Measurements from ENCODE around the gene CACNG6. TPM values are rescaled to one million over a fixed set of nuclear protein-coding genes. Genes with fewer than 3 reads are reported as not detected.

Gene CACNG6
- total RNA-seq, 1 experiment from 2014 or later = 0.43 TPM

DNA sequence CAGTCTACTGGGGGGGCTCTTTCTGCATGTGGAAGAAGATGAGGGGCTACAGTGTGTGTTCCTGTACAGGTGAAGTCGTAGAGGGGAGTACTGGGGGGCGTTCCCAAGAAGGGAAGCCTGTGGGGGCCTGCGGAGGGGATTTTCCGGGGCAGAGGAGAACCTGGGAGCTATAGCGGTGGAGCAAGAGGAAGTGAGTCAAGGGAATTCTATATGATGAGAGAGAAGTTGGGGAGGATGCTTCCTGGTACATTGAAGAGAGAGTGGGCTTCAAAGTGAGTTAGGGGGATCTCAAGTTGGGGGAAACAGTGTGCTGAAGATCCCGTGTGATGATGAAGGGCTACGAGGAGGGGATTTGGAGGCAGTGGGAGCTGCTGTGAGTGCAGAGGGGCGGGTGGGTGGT, 30.6 kb upstream of the CACNG6 start:
- Histone ChIP-seq H3K4me3 (no peak overlapping the region), H3K36me3 (no peaks in the 10 kb centered on the region; the same call in 1 of the 2 replicates), H3K9me3 (no peaks in the 10 kb centered on the region), H3K27me3 (peaks cover 18% of the 10 kb centered on the region)
- DNase-seq = no peak

DNA sequence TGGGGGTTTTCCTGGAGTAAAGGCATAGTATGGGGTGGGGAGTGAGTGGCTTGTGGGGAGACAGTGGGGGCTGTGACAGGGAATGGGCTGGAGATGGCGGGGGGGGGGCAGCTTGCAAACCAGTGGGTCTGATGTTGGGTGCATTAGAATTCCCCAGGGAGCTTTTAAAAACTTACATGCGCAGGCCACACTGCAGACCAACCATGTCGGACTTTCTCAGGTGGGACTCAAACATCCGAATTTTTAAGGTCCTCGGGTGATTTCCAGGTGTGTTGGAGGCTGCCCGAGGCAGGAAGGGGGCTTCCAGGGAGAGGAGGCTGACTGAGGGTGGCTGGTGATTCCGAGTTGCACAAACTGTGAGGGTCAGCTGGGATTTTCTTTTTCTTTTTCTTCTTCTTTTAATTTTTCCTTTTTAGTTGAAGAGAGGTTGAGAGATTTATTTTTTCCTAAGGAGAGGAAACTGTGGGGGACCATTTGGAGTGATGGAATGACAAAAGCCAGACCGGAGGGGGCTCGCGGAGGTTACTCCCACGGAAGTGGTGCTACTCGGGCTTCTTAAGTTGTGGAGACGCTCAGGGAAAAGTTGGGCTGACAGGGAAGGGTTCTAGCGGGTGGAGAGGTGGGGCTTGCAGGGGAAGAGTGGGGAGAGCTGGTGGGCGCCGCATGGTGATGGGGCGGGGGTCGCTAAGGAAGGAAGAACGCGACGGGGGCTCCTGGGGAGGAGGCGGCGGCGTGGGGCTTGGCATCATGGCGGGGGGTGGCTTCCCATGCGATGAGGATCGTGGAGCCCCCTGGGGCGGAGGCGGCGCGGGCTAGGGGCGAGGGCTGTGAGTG, 29.7 kb upstream of the CACNG6 start:
- Histone ChIP-seq H3K27me3 (peaks cover 18% of the 10 kb centered on the region), H3K36me3 (no peaks in the 10 kb centered on the region; the same call in 1 of the 2 replicates), H3K4me3 (peak overlapping the region; percentile 63), H3K9me3 (no peaks in the 10 kb centered on the region)
- peak; percentile 54 for DNase-seq

DNA sequence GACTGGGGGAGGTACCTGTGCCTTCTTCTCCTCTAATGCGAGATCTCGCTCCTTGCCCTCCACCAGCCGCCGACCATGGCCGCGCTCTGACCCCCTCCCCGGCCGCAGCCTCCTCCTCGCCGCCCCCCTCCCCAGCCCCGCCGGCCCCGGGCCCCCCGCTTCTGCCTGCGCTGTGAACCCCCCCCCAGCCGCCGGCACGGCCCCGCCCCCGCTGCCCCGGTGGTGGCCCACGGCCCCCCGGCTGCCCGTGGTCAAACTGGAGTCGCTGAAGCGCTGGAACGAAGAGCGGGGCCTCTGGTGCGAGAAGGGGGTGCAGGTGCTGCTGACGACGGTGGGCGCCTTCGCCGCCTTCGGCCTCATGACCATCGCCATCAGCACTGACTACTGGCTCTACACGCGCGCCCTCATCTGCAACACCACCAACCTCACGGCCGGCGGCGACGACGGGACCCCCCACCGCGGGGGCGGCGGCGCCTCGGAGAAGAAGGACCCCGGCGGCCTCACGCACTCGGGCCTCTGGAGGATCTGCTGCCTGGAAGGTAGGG, 28.5 kb upstream of the CACNG6 start, which contains the start of gene CACNG8:
Gene CACNG8 (plus strand): TSS at position 51 of the 545 bp plus-strand sequence.
- H3K36me3 ChIP-seq = no peaks in the 10 kb centered on the region; the same call in 1 of the 2 replicates
- H3K9me3 ChIP-seq = no peaks in the 10 kb centered on the region
- no peak for DNase-seq
- H3K27me3 ChIP-seq = peaks cover 7% of the 10 kb centered on the region
- H3K4me3 ChIP-seq = peak within 1 kb of the TSS; percentile 63

DNA sequence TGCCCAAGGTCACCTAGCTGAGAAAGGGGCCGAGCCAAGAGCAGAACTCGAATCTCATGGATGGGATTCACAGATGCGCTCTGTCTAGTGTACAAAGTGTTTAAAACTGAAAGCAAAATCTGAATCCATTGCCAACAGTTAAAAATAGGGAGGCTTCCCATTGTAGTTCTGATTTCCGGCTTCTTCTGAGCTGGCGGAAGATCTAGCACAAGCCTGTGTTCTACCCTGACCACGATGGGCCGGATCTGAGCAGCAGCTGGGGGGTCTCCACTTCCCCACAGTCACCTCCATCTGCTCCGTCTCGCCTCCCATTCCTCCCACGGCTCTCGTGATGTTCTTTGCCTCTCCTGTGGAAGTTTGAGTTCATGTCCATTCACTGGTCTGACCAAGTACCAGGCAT, 26.3 kb upstream of the CACNG6 start:
- Histone ChIP-seq H3K27me3 (no peaks in the 10 kb centered on the region; the same call in 1 of the 2 replicates), H3K9me3 (no peaks in the 10 kb centered on the region), H3K36me3 (no peaks in the 10 kb centered on the region; the same call in 1 of the 2 replicates), H3K4me3 (peak overlapping the region; percentile 23)
- no peak for DNase-seq

DNA sequence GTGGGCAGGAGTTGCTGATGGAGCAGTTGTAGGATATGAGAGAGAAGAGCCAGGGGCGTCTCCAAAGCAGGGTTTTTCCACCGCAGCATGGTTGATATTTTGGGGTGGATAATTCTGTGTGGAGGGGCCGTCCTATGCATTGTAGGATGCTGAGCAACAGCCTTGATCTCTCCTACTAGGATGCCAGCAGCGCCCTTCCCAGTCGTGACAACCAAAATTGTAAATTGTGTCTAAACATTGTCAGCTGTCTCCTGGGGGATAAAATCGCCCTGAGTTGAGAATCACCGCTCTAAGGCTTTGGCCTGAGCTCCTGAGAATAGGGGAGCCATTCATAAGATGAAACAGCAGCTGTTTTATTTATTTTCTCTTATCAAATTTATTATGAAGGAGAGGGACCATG, 24.5 kb upstream of the CACNG6 start:
- H3K27me3 ChIP-seq = no peaks in the 10 kb centered on the region; the same call in 1 of the 2 replicates
- H3K36me3 ChIP-seq = no peaks in the 10 kb centered on the region; the same call in 1 of the 2 replicates
- H3K9me3 ChIP-seq = no peaks in the 10 kb centered on the region
- no peak overlapping the region for H3K4me3 ChIP-seq
- DNase-seq = no peak

DNA sequence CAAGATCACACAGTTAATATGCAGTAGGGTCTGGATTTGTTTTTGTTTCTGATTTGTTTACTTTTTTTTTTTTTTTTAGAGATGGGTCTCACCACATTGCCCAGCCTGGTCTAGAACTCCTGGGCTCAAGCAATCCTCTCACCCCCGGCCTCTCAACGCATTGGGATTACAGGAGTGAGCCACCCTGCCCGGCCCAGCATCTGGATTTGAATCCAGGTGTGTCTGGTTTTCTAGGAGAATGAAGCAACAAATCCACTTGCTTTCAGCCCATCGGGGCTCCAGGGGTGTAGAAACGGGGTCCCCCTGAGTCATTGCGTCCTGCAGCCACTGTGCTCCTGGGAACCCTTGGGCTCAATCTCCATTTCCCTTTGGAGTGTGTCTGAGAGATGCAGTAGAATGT, 22.1 kb upstream of the CACNG6 start:
- H3K4me3 ChIP-seq = no peak overlapping the region
- H3K36me3 ChIP-seq = no peaks in the 10 kb centered on the region; the same call in 1 of the 2 replicates
- no peaks in the 10 kb centered on the region for H3K9me3 ChIP-seq
- no peaks in the 10 kb centered on the region for H3K27me3 ChIP-seq
- no peak for DNase-seq

DNA sequence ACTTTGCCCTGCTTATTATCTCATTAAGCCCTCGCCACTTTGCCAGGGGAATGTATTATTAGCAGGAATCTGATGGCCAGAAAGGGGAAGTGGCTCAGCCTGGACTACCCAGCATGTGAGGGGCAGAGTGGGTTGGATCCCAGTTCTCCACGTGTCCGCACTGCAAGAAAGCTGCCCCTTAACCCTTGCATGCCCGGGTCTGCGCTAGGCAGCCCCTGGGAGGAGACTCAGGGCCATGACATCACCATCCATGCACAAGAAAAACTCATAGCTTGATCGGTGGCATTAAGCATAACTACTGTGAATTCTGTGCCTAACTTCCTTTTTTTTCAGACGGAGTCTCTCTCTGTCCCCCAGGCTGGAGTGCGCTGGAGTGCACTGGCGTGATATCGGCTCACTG, 19.8 kb upstream of the CACNG6 start:
- no peaks in the 10 kb centered on the region for H3K36me3 ChIP-seq
- H3K27me3 ChIP-seq = no peaks in the 10 kb centered on the region
- no peaks in the 10 kb centered on the region for H3K9me3 ChIP-seq
- DNase-seq = no peak
- no peak overlapping the region for H3K4me3 ChIP-seq

DNA sequence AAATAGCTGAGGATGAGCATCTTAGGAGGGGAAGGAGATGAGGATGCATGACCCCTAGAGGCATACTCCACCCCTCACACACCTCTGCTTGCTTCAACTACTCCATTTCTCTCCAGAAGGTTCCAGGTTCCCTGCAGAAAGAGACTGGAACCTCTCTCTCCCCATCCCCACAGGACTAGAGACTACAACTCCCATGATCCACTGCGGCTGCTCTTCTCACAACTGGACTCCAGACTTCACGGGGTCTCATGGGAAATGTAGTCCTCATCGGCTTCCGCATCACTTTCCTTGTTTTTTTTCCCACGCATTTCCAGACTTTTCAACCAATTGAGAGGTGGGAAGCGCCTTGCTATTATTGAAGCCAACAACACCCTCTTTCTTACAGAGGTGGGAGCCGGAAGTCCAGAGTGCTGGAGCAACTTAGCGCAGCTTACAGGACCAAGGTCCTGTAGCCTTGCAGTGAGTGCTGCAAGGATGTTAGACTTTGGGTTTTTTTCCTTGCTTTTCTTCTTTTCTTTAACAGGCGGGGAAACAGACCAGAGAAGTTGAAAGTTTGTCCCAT, 13.9 kb upstream of the CACNG6 start:
- DNase-seq = peak; percentile 81
- Histone ChIP-seq H3K4me3 (no peak overlapping the region; the same call in 1 of the 2 replicates), H3K36me3 (no peaks in the 10 kb centered on the region), H3K9me3 (no peaks in the 10 kb centered on the region), H3K27me3 (no peaks in the 10 kb centered on the region; the same call in 1 of the 2 replicates)

DNA sequence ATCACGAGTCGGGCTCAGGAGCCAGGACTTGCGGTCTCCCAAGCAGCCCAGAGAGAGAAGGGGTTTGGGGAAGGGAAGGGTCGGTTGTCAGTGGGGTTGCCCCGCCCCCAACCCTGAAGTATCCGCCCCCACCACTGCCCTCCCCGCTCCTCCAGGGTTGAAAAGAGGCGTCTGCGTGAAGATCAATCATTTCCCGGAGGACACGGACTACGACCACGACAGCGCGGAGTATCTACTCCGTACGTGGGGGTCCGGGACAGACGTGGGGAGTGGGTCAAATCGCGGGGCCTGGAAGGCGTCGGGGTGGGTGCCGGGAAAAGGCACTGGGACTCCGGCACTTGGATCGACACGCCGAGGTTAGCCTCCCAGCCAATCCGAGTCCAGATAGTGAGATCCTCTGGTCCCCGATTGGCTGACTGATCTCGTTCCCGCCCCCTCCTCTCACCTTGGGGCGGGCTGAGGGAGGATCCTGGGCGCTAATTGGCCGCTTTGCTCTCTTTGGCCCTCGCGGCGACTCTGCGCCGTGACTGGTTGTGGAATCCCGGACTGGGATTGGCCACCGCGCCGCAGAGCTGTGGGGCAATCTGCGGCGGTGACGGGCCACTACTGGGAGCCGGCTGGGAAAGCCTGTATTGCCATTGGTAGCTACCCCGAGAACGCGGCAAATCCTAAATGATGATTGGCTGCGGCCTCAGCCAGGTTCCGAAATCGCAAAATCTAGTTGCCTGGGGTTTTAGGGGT, 13.3 kb upstream of the CACNG6 start:
- DNase-seq = peak; percentile 83
- no peaks in the 10 kb centered on the region for H3K9me3 ChIP-seq
- H3K27me3 ChIP-seq = no peaks in the 10 kb centered on the region; the same call in 1 of the 2 replicates
- H3K36me3 ChIP-seq = no peaks in the 10 kb centered on the region
- peak overlapping the region; percentile 7 for H3K4me3 ChIP-seq

DNA sequence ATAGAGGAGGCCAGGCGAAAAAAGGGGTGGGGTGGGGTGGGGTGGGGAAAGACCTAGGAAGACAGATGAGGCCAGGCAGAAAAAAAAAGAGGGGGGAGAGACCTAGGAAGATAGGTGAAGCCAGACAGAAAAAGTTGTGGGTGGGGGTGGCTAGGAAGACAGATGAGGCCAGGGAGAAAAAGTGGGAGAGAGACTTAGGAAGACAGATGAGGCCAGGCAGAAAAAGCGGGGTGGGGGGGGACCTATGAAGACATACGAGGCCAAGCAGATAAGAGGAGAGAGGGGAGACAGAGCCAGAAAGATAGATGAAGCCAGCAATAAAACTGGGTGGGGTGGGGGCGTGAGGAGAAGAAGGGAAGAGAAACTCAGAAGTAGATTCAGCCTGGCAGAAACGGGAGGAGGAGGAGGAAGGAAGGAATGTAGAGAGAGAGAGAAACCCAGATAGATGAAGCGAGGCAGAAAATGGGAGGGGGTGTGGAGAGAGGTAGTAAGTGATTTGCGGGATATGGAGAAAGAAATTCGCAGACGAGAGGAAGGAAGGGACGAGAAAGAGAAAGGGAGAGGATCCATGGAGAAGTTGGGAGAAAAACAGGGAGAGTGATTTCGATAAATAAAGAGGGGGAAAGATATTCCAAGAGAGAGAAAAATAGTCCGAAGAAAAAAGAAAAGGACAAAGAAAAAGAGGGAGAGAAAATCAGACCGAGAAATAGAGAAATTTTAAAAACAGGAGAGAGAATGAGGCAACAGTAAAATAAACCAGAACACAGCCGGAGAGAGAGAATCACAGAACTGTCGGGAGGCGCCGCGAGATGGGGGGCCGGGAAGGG, 12.2 kb upstream of the CACNG6 start:
- Histone ChIP-seq H3K9me3 (no peaks in the 10 kb centered on the region), H3K4me3 (peak overlapping the region; percentile 65), H3K36me3 (no peaks in the 10 kb centered on the region), H3K27me3 (no peaks in the 10 kb centered on the region; the same call in 1 of the 2 replicates)
- DNase-seq = no peak

DNA sequence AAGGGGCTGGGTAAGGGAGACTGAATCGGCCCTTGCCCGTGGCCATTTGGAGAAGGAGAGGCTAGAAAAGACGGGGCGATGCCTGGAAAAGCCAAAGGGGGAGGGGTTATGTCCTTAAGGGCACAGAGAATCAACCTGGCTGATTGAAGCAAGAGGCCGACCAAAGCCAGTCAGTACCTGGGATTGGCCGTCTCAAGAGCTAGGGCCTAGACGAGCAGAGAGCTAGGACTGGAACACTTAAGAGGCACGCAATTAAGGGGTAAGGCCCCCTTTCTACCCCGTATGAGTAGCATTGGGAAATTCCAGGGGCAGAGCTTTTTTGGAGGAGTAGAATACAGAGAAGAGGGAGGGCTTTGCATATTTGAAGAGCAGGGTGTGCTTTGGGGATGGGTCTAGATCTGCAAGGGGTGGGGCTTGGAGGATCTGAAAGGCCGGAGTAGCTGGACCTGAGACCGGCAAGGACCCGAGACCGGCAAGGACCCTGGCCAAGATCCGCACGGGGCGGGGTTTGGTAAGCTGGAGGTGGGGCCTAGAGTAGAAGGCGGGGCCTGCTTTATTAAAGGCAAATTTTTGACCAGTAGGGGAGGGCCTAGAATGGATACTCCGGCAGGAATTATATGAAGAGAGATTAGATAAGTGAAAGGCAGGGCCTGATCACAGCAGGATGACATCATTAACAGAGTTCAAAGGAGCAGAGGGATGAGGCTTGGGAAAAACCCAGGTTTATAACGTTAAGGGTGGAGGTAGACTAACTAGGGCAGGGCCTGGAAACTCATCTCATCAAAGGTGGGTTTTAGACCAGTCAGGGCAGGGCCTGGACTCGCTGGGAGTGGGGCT, 10.7 kb upstream of the CACNG6 start:
- Histone ChIP-seq H3K4me3 (peak overlapping the region; percentile 65), H3K36me3 (no peaks in the 10 kb centered on the region), H3K9me3 (no peaks in the 10 kb centered on the region), H3K27me3 (no peaks in the 10 kb centered on the region; the same call in 1 of the 2 replicates)
- DNase-seq = peak; percentile 90

DNA sequence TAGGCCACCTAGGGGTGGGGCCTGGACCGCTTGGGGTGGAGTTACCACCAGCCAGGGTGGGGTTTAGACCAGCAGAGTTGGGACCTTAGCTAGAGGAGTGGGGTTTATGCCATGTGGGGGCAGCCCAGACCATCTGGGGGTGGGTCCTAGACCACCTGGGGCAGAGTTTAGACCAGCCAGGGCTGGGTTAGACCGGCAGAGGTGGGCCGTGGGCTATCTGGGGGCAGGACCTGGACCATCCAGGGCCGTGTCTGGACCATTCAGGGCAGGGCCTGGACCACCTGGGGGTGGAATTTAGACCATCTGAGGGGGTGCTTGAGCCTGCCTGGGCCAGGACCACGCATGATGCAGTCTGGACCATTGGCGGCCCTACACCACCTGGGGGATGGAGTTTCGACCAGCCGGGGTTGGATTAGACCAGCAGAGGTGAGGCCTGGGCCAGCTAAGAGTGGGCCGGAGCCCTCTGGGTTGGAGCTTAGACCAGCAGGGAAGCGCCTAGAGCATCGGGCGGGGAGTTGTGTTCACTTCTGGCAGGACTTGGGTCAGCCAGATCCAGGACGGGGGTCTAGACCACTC, 10.0 kb upstream of the CACNG6 start:
- Histone ChIP-seq H3K9me3 (no peaks in the 10 kb centered on the region), H3K27me3 (no peaks in the 10 kb centered on the region; the same call in 1 of the 2 replicates), H3K4me3 (peak overlapping the region; percentile 65), H3K36me3 (no peaks in the 10 kb centered on the region)
- DNase-seq = no peak

DNA sequence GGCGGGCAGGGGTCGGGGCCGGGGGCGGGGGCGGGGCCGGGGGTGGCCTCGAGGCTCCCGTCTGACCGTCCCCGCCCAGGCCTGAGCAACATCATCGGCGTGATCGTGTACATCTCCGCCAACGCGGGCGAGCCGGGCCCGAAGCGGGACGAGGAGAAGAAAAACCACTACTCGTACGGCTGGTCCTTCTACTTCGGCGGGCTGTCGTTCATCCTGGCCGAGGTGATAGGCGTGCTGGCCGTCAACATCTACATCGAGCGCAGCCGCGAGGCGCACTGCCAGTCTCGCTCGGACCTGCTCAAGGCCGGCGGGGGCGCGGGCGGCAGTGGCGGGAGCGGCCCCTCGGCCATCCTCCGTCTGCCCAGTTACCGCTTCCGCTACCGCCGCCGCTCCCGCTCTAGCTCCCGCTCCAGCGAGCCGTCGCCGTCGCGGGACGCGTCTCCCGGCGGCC, 9.4 kb upstream of the CACNG6 start:
- Histone ChIP-seq H3K4me3 (0 out of 2 replicates have a peak overlapping the region, but pooled peaks have one; percentile 17), H3K36me3 (no peaks in the 10 kb centered on the region), H3K27me3 (no peaks in the 10 kb centered on the region; the same call in 1 of the 2 replicates), H3K9me3 (no peaks in the 10 kb centered on the region)
- DNase-seq = no peak

DNA sequence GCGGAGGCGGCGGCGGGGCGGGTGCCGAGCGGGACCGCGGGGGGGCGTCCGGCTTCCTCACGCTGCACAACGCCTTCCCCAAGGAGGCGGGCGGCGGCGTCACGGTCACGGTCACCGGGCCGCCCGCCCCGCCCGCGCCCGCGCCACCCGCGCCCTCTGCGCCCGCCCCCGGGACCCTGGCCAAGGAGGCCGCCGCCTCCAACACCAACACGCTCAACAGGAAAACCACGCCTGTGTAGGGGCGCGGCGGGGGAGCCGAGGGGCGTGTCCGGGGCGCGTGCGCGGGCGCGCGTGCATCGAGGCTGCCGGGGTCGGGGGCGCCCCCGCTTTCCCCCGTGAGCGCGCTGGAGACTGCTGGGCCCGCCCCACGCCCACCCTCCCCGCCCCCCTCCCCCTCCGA, 8.8 kb upstream of the CACNG6 start:
- no peak overlapping the region for H3K4me3 ChIP-seq
- peak; percentile 82 for DNase-seq

More for the DNA sequence above, 8.8 kb upstream of the CACNG6 start:
- H3K36me3 ChIP-seq = no peaks in the 10 kb centered on the region
- no peaks in the 10 kb centered on the region for H3K9me3 ChIP-seq
- H3K27me3 ChIP-seq = no peaks in the 10 kb centered on the region; the same call in 1 of the 2 replicates
